Hepatocyte (in vitro differentiated cells): ENCODE data around the gene MYL5. TPM values are rescaled to one million over a fixed set of nuclear protein-coding genes. Genes with fewer than 3 reads are reported as not detected.

ENCODE experiments used
- DNase-seq: peaks from one replicate; pipeline ENCODE4 v3.0.0-alpha.2; 2016; ENCODE audit warnings: low spot score
- H2AFZ ChIP-seq: fragments of 200-600 bp; sonication (generic); 2 replicates; pipeline ENCODE4 v1.6.0; 2016; ENCODE audit warnings: antibody characterized with exemption, mild to moderate bottlenecking
- H3K27ac ChIP-seq: fragments of 200-600 bp; sonication (generic); 2 replicates; pipeline ENCODE4 v1.5.1; 2016; ENCODE audit warnings: mild to moderate bottlenecking
- H3K27me3 ChIP-seq: fragments of 200-600 bp; sonication (generic); 2 replicates; pipeline ENCODE4 v1.6.1; 2016
- H3K36me3 ChIP-seq: fragments of 200-600 bp; sonication (generic); replicated peaks from 2 replicates; pipeline ENCODE4 v1.5.1; 2016; ENCODE audit warnings: low read depth; ENCODE audit not compliant: insufficient read depth
- H3K4me1 ChIP-seq: fragments of 200-600 bp; sonication (generic); 2 replicates; pipeline ENCODE4 v1.5.1; 2016; ENCODE audit warnings: mild to moderate bottlenecking, moderate library complexity; ENCODE audit not compliant: insufficient read depth
- H3K4me2 ChIP-seq: fragments of 200-600 bp; sonication (generic); 2 replicates; pipeline ENCODE4 v1.6.0; 2016
- H3K4me3 ChIP-seq: fragments of 200-600 bp; sonication (generic); 2 replicates; pipeline ENCODE4 v1.5.1; 2016; ENCODE audit warnings: mild to moderate bottlenecking
- H3K79me2 ChIP-seq: fragments of 200-600 bp; sonication (generic); 2 replicates; pipeline ENCODE4 v1.6.0; 2017; ENCODE audit warnings: mild to moderate bottlenecking
- H3K9me2 ChIP-seq: fragments of 200-600 bp; sonication (generic); replicated peaks from 2 replicates; pipeline ENCODE4 v1.6.0; 2017; ENCODE audit warnings: mild to moderate bottlenecking; ENCODE audit not compliant: insufficient read depth
- H3K9me3 ChIP-seq: fragments of 200-600 bp; sonication (generic); 2 replicates; pipeline ENCODE4 v1.5.1; 2016; ENCODE audit warnings: low read depth, mild to moderate bottlenecking
- H4K20me1 ChIP-seq: fragments of 200-600 bp; sonication (generic); 2 replicates; pipeline ENCODE4 v1.6.0; 2016; ENCODE audit warnings: mild to moderate bottlenecking; ENCODE audit not compliant: insufficient read depth, poor library complexity, severe bottlenecking
- EZH2 ChIP-seq: fragments of 200-600 bp; sonication (generic); IDR thresholded peaks from 2 replicates; pipeline ENCODE4 v1.6.1; 2016; ENCODE audit warnings: antibody characterized with exemption, mild to moderate bottlenecking, borderline replicate concordance
- EZH2phosphoT487 ChIP-seq: fragments of 200-600 bp; sonication (generic); IDR thresholded peaks from one replicate; pipeline ENCODE4 v1.6.1; 2018; ENCODE audit warnings: antibody characterized with exemption, mild to moderate bottlenecking, low read depth, moderate library complexity; ENCODE audit not compliant: unreplicated experiment, severe bottlenecking
- WGBS: methylation state at CpG from one replicate; pipeline ENCODE4 v1.1.6; 2016; ENCODE audit warnings: low lambda C conversion rate; ENCODE audit errors: missing lambda C conversion rate; 5-methylcytosine and 5-hydroxymethylcytosine counted together
- polyA plus RNA-seq: library from polyadenylated mRNA; unstranded; fragments of >200 nt; fragmentation: Nextera tagmentation; extraction: Ambion mirVana; gene quantifications from 2 replicates; pipeline ENCODE4 v1.2.1, GENCODE V29; 2016
- total RNA-seq: library from RNA; depleted of rRNA; stranded (reverse); fragments of >200 nt; gene quantifications from 2 replicates; pipeline ENCODE4 v1.2.3, GENCODE V29; 2014
- TF ChIP-seq, protein P1 (sequence below): fragments of 200-600 bp; sonication (generic); IDR thresholded peaks from 2 replicates; pipeline ENCODE4 v1.5.1; 2016; ENCODE audit warnings: antibody characterized with exemption, mild to moderate bottlenecking; ENCODE audit not compliant: poor library complexity

Gene MYL5
- total and polyA plus RNA-seq, 2 experiments from 2014 or later: 12.6 to 25.1 TPM

DNA sequence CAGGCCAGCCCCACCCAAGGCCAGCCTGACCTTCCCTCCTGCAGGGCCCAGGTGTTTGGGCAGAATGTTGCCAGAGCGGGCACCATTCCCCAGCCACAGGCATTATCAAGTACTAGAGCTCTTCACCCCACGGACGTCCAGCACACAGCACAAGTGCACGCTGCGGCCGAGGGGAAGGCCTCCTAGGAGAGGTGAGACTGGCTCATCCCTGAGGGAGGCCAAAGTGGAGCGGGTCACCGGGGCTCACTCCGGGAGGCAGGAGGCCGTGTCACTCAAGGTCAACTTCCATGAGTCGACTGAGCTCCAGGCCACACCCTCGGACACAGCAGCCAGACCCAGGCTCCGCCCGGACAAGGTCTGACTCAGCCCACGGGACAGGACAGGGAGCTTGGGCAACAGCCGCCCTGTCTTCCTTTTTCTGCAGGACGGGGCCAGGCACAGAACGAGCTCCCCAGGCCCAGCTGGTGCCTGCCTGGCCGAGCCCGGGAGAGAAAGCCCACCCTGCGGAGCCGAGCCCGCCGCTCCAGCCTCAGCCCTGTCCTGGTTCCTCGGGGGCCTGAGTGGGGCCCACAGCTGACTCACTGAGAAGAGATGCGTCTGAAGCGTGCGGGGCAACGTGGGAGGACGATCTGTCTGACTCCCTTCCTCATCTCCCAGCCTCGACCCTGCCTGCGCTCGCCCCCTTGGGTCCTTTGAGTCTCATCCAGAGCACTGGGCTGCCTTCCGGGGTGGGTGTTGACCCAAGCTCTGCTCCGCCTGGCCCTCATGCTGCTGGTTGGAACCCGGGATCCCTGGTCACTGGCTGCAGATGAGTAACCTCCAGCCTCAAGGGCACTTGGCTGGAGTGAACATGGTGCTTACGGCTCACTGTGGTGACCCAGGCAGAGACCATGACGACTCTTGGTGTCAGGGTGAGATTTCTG lies 13.0 kb downstream of the MYL5 start:
- no peaks in the 10 kb centered on the region for H3K9me3 ChIP-seq
- WGBS: 67% methylated on average over 36 of the region's 38 CpGs
- no peaks in the 10 kb centered on the region for H3K79me2 ChIP-seq
- H3K4me1 ChIP-seq: peaks cover 36% of the 10 kb centered on the region
- H3K4me2 ChIP-seq: peak overlapping the region; percentile 52
- no peak overlapping the region for H2AFZ ChIP-seq
- H3K27me3 ChIP-seq: no peaks in the 10 kb centered on the region
- peak overlapping the region; percentile 68 for H3K27ac ChIP-seq
- no peaks in the 10 kb centered on the region for H3K9me2 ChIP-seq
- TF ChIP-seq, protein P1, sequence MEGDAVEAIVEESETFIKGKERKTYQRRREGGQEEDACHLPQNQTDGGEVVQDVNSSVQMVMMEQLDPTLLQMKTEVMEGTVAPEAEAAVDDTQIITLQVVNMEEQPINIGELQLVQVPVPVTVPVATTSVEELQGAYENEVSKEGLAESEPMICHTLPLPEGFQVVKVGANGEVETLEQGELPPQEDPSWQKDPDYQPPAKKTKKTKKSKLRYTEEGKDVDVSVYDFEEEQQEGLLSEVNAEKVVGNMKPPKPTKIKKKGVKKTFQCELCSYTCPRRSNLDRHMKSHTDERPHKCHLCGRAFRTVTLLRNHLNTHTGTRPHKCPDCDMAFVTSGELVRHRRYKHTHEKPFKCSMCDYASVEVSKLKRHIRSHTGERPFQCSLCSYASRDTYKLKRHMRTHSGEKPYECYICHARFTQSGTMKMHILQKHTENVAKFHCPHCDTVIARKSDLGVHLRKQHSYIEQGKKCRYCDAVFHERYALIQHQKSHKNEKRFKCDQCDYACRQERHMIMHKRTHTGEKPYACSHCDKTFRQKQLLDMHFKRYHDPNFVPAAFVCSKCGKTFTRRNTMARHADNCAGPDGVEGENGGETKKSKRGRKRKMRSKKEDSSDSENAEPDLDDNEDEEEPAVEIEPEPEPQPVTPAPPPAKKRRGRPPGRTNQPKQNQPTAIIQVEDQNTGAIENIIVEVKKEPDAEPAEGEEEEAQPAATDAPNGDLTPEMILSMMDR: no peak
- TF ChIP-seq EZH2phosphoT487 (no peak), EZH2 (no peak)
- peak; percentile 92 for DNase-seq
- no peak overlapping the region for H3K4me3 ChIP-seq
- H4K20me1 ChIP-seq: no peaks in the 10 kb centered on the region
- no peaks in the 10 kb centered on the region for H3K36me3 ChIP-seq

DNA sequence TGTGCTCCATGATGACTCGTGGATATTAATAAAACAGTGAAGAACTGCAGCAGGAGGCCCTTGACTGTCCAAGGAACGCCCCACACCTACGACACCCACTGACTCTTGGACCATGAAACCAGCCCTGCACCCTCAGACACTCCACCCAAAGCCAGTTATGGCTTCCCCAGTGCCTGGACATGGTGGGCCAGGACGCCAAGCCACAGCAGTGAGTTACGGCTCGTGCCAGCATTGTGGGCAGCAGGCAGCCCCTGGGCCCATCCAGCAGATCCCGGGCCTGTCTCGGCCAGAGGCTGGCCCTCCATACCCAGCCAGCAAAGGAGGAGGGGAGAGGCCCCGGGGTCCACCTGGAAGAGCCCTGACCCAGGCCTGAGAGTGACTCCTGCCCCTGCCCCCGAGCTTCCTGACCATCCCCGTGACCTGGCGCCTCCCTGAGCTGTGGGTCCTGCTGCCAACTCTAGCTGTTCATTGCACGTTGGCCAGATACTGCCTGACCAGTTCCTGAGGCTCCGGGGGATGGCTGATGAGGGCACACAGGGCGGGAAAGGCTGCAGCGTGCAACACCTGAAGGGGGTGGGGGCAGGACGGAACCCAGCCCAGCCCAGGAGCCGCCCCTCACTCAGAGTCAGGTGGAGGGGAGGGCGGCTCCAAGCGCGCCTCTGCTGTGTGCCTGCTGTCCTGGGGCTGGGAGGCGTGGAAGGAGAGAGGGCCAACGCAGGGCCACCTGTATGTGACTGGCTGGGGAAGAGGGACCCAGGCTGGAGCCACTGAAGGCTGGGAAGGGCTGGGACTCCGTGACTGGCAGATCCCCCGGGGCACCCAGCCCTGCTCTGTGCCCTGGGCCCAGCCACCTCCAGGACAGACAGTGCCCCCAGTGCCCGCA lies 13.9 kb downstream of the MYL5 start:
- peaks cover 36% of the 10 kb centered on the region for H3K4me1 ChIP-seq
- no peak for DNase-seq
- H3K79me2 ChIP-seq: no peaks in the 10 kb centered on the region
- H3K4me2 ChIP-seq: peak overlapping the region; percentile 84
- no peaks in the 10 kb centered on the region for H3K9me2 ChIP-seq
- H4K20me1 ChIP-seq: no peaks in the 10 kb centered on the region
- no peak overlapping the region for H3K4me3 ChIP-seq
- peak overlapping the region; percentile 55 for H2AFZ ChIP-seq
- no peaks in the 10 kb centered on the region for H3K36me3 ChIP-seq
- no peaks in the 10 kb centered on the region for H3K9me3 ChIP-seq
- no peaks in the 10 kb centered on the region for H3K27me3 ChIP-seq
- TF ChIP-seq, protein P1: no peak
- TF ChIP-seq EZH2: no peak
- no peak for TF ChIP-seq EZH2phosphoT487
- peak overlapping the region; percentile 68 for H3K27ac ChIP-seq
- WGBS: 77% methylated on average over 24 of the region's 26 CpGs

DNA sequence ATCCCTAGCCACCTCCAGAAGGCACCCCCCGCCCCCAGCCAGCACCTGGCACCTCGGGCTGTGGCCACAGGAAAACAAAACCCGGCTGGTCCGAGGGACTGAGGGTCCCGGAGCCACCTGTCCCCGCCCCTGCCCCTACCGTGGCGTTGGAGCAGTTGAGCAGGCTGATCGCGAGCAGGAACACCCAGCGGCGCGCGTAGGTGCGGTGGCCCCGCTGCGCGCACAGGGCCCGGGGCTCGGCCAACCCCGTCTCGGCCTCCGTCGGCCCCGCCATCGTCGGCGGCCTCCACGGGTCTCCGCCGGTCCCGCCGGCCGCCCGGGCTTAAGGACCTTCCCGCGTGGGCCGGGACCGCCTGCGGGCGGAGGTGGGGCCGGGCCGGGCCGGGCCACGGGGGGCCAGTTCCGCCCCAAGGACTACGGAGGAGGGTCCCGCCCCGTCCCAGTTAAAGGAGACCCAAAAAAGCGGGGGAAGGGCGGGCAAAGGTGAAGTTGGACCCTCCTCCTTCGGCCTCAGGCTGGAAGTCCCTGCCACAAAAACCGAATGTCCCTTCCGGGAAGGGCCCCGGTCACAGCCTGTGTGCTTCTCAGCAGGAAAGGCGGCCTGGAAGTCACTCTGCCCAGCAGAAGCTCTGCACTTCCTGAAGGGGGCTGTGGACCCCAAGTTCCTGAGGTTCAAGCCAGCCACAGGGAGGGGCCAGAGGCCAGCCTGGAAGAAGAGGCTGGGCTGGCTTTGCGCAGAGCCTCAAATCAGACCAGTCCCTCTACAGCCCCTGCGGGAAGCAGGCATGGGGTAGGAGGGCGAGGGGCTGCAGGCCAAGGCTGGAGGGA lies 14.7 kb downstream of the MYL5 start, which contains the start of gene SLC49A3:
Gene SLC49A3, minus strand, starts transcription at position 298 of the 828 bp plus-strand sequence. Its CDS starts 24 bp downstream, at position 274.
- H3K9me2 ChIP-seq: no peaks in the 10 kb centered on the region
- 26% methylated on average over 34 of the region's 59 CpGs for WGBS
- peak within 1 kb of the TSS; percentile 55 for H2AFZ ChIP-seq
- peaks cover 31% of the 10 kb centered on the region for H3K4me1 ChIP-seq
- H4K20me1 ChIP-seq: no peaks in the 10 kb centered on the region
- H3K4me3 ChIP-seq: peak within 1 kb of the TSS; percentile 38
- DNase-seq: peak; percentile 53
- no peaks in the 10 kb centered on the region for H3K36me3 ChIP-seq
- no peaks in the 10 kb centered on the region for H3K79me2 ChIP-seq
- H3K27me3 ChIP-seq: no peaks in the 10 kb centered on the region
- H3K4me2 ChIP-seq: peak within 1 kb of the TSS; percentile 84
- no peaks in the 10 kb centered on the region for H3K9me3 ChIP-seq
- TF ChIP-seq EZH2phosphoT487 (no peak), EZH2 (no peak)
- TF ChIP-seq, protein P1: no peak
- peak within 1 kb of the TSS; percentile 68 for H3K27ac ChIP-seq
